NB4 (cell line): ENCODE measurements around the gene PRM2.
A peak's percentile ranks its signal among the peaks of the same experiment; 100 is the strongest.

Source experiments
- DNase-seq: peaks from one replicate; pipeline ENCODE4 v3.0.0; 2010; ENCODE audit warnings: low read depth
- H3K4me3 ChIP-seq: one replicate; pipeline ENCODE4 v1.5.1; 2011; ENCODE audit warnings: mild to moderate bottlenecking, low read depth, low read length, moderate library complexity
- CTCF ChIP-seq: IDR thresholded peaks from one replicate; pipeline ENCODE4 v1.5.1; 2012; ENCODE audit warnings: low read depth, low read length
- MYC ChIP-seq: IDR thresholded peaks from 2 replicates; pipeline ENCODE4 v1.6.1; 2011; ENCODE audit warnings: low read depth, low read length
- POLR2A ChIP-seq: IDR thresholded peaks from 2 replicates; pipeline ENCODE4 v1.6.1; 2011; ENCODE audit warnings: mild to moderate bottlenecking; ENCODE audit not compliant: insufficient read length; ENCODE audit errors: extremely low read depth
- TF ChIP-seq, protein P1 (sequence below): IDR thresholded peaks from 2 replicates; pipeline ENCODE4 v1.6.1; 2011; ENCODE audit warnings: low read depth, low read length

The PRM2 gene

GRCh38 chr16:11314309-11314894, 38.1 kb upstream of the PRM2 start:
- TF ChIP-seq, protein P1, sequence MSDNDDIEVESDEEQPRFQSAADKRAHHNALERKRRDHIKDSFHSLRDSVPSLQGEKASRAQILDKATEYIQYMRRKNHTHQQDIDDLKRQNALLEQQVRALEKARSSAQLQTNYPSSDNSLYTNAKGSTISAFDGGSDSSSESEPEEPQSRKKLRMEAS, result no peak
- TF ChIP-seq POLR2A, result no peak
- H3K4me3 ChIP-seq, result no peak overlapping the region
- DNase-seq, result no peak

DNA sequence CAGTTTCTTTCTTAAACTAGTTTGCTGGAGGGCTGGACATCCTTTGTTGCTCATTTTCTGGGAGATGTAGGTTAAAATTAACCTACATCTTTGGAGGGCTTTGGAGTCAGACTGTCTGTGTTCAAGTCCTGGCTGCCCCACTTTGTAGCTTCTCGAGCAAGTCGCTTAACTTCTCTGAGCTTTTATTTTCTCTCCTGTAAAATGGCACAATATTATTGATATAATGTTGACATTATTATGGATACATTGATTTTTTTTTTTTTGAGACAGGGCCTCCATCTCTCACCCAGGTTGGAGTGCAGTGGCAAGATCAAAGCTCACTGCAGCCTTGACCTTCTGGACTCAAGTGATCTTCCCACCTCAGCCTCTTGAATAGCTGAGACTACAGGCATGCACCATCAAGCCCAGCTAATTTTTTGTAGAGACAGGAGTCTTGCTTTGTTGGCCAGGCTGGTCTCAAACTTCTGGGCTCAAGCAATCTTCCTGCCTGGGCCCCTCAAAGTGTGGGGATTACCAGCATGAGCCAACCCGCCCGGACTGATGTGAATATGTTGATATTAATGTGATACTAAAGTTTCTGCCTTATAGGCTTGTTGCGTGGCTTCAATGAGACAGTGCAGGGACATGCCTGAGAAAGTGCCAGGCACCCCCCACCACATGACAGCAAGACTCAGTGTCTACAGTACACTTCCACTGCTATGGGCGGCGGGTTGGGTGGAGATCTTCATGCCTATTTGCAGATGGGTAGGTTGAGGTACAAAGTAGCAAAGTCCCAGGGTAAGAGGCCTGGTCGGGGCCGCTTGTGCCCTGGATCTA, 37.4 kb upstream of the PRM2 start:
- no peak for DNase-seq
- H3K4me3 ChIP-seq, result no peak overlapping the region
- no peak for TF ChIP-seq MYC
- no peak for TF ChIP-seq POLR2A
- no peak for TF ChIP-seq CTCF
- TF ChIP-seq, protein P1, result no peak

GRCh38 chr16:11312718-11313492, 36.6 kb upstream of the PRM2 start:
- TF ChIP-seq POLR2A (no peak), MYC (no peak), CTCF (no peak)
- TF ChIP-seq, protein P1, result peak; percentile 48; the same call in 1 of the 2 replicates
- peak; percentile 45 for DNase-seq
- H3K4me3 ChIP-seq, result no peak overlapping the region

- no peak overlapping the region for H3K4me3 ChIP-seq
- no peak for TF ChIP-seq MYC
- TF ChIP-seq, protein P1, result peak; percentile 37; the same call in 1 of the 2 replicates
- peak; percentile 92 for DNase-seq
These were observed 34.8 kb upstream of the PRM2 start for GRCh38 chr16:11310997-11311561.

- no peak for TF ChIP-seq CTCF
- no peak for TF ChIP-seq POLR2A
- TF ChIP-seq, protein P1, result no peak
- no peak for TF ChIP-seq MYC
- DNase-seq, result no peak
- no peak overlapping the region for H3K4me3 ChIP-seq
These were observed 34.3 kb upstream of the PRM2 start for GRCh38 chr16:11310634-11310977.

DNA sequence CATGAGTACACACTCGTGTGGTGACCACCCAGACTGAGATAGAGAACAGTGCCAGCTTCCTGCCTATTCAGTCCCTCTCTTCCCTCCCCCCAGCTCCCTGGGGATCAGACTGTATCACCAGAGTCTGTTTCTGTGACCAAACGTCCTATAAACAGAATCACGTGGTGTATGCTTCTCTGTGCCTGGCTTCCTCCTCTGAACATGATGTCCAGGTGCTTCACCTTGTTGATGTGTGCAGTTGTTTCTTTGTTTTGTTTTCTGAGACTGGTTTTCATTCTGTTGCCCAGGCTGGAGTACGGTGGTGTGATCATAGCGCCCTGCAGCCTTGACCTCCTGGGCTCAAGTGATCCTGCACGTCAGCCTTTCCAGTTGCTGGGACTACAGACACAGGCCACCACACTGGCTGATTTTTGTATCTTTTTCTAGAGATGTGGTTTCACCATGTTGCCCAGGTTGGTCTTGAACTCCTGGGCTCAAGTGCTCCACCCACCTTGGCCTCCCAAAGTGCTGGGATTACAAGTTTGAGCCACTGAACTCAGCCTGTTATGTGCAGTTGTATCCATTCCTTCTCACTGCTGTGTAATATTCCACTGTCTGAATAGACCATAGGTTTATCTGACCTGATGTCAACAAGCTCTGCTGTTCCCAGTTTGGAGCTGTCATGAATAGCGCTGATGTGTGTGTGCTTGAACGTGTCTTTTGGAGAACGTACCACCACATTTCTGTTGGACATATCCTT, 33.8 kb upstream of the PRM2 start:
- H3K4me3 ChIP-seq, result no peak overlapping the region
- DNase-seq, result peak; percentile 87
- TF ChIP-seq CTCF (no peak), POLR2A (no peak), MYC (peak; percentile 37)
- TF ChIP-seq, protein P1, result peak; percentile 95
